ENCODE results near the gene RHBDL3.
"Not testable (repeated sequence)": the region's sequence is repeated elsewhere in the genome, so short reads cannot be mapped to it uniquely, and the experiment has no call there.

Gene RHBDL3

GRCh38 chr17:32292094-32292493 is 26.5 kb downstream of the RHBDL3 start:
- no peak for DNase-seq

GRCh38 chr17:32297424-32297823 is 31.8 kb downstream of the RHBDL3 start:
- no peak for DNase-seq

DNA sequence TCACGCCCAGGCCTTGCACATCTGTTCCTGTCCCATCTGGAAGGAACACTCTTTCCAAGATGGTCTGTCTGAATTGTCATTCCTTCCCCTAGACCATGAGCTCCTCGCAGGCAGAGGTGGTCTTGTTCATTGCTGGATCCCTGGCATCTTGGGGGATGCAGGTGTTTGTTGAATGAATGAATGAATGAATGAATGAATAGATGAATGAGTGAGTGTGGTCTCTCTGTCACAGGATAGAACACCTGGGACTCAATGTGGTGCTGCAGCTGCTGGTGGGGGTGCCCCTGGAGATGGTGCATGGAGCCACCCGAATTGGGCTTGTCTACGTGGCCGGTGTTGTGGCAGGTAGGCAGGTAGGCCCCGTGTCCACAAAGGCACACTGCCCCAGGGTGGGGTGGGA is 32.2 kb downstream of the RHBDL3 start:
- DNase-seq = peak; percentile 53

DNA sequence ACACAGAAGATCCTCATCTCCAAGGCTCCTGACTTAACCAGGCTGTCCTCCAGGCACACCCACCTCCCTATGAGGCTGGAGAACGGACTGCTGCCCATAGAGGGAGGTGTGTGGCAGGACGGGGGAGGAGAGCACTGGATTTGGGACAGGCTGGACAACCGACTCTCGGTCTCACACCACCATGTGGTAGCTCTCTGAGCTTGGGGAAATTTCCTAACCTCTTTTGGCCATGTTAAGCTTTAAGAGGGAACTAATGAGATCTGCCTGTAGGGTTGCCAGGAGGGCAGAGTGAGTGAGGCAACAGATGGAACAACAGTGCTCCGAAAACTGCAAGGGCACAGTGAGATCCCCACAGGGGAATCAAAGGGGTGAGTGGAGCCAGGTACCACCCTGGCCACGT is 32.7 kb downstream of the RHBDL3 start:
- peak; percentile 97 for DNase-seq

DNA sequence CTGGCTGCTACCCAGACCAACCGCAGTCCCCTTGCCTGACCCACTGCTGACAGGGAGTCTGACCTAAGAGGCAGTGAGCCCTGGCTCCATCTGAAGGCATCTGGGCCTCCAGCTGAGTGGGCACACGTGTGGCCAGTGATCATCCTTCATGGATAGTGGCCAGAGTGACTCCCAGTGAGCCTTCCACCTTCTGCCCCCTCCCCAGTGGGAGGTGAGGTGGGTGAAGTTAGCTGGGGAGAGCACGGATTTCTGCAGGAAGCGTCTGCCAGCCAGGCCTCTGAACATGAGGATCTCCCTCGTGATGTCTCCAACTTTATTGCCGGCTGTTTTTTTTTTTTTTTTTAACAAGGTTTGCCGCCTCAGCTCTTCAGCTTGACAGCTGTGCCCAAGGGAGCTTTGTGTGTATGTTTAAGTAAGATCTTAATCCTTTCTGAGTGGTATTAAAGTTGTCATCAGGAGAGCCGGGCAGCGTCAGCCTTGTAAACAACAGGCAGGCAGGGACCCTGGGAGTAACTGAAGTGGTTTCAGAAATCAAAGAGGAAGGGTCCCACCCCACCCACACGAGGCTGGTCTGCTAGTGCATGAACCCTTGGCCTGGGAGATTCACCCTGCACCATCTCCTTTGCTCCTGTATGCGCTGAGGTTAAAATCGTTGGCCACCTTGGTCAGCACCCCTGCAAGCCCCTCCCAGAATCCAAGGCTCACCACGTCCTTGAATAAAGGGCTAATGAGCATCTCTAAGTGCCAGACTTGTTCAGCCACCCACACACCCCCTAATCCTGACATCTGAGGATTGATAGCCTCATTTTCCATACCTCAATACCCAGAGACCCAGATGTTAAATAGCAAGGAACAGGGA is 33.3 kb downstream of the RHBDL3 start:
- DNase-seq = peak; percentile 99

DNA sequence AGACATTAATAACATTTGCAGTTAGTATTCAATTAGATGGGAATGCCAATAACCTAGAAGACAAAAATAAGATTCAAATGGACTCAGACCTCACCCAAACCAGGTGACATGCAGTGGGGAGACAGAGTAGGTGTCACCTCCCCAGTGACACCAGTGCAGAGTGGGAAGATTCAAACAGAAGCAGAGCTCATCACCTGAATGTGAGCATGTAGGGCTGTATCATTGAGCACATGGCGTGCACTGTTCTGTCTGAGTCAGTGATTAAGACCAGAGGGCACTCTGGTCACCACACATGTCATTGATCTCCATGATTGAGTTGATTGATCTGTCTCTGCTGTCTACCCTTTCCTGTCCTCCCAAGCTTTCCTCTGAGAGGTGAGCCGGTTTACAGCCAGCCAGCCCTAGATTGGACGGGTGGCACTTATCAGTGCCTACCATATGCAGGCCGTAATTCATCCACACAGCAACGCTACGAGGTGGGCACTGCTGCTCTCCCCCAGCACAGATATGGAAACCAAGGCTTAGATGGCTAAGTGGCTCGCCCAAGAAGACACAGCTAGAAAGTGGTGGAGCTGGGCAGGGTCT is 34.0 kb downstream of the RHBDL3 start:
- peak; percentile 94 for DNase-seq

- no peak for DNase-seq
These were observed 36.4 kb downstream of the RHBDL3 start for GRCh38 chr17:32302037-32302436.

GRCh38 chr17:32302860-32303649 is 37.4 kb downstream of the RHBDL3 start:
- peak; percentile 37 for DNase-seq

DNA sequence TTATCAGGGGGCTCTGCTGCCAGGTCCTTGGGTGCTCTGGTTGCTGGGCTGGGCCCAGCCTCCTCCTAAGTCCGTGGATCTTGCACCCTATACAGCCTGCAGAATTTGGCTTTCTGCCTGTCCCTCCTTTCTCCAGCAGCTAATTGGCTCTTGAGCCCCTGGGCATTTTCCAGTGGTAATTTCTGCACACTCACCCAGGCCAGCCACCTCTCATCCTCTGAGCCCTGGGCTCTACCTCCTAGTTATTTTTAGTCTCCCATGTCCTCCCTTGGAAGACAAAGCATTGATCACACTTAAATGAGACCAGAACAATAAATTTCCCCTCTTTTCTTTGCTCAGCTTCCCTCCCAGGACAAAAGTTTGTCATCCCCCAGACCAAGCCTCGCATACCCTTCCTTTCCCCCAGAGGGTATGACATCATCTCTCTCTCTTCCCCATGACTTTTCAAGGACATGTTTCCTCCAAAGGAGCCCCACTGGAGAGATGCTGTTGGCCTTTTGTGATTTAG is 38.2 kb downstream of the RHBDL3 start:
- peak; percentile 52 for DNase-seq

DNA sequence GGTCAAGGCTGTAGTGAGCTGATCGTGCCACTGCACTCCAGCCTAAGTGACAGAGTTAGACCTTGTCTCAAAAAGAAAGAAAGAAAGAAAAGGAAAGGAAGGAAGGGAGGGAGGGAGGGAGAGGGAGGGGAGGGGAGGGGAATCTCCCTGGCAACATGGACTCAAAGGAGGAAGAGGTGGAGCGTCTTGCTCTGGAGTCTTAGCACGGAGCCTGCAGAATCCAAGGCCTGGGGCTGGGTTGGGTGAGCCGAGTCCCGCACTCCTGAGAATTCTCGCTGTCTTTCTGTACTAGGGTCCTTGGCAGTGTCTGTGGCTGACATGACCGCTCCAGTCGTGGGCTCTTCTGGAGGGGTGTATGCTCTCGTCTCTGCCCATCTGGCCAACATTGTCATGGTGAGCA is 39.4 kb downstream of the RHBDL3 start:
- no peak for DNase-seq

- DNase-seq = no peak
These were observed 42.0 kb downstream of the RHBDL3 start for GRCh38 chr17:32307658-32308057.

GRCh38 chr17:32311028-32311536 is 45.5 kb downstream of the RHBDL3 start:
- DNase-seq = peak; percentile 97

GRCh38 chr17:32314636-32315035 is 49.0 kb downstream of the RHBDL3 start:
- DNase-seq = no peak

DNA sequence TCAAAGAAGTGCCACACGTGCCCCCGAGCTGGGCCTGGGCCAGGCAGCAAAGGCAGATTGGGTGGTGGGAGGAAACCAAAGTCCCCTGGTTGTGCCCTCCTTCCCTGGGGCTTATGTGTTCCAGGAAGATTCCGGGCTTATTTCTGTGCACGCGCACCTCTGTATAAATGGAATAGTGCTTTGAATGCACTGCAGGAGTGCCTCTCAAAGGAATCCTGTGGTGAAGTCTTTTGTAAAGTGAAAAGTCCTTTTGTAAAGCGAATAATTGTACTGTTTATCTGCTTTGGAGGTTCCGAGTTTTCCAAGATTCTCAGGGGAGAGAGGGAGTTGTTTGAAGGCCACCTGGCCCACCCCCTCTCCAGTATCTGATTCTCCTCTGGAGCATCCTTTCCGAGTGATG is 49.5 kb downstream of the RHBDL3 start:
- DNase-seq = no peak

DNA sequence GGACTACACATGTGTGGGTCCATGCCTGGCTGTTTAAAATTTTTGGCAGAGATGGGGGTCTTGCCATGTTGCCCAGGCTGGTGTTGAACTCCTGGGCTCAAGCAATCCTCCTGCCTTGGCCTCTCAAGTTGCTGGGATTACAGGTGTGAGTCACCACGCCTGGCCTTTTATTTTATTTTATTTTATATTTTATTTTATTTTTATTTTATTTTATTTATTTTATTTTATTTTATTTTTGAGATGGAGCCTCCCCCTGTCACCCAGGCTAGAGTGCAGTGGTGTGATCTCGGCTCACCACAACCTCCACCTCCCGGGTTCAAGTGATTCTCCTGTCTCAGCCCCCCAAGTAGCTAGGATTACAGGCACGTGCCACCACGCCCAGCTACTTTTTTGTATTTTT is 51.0 kb downstream of the RHBDL3 start:
- not testable (repeated sequence) for DNase-seq

DNA sequence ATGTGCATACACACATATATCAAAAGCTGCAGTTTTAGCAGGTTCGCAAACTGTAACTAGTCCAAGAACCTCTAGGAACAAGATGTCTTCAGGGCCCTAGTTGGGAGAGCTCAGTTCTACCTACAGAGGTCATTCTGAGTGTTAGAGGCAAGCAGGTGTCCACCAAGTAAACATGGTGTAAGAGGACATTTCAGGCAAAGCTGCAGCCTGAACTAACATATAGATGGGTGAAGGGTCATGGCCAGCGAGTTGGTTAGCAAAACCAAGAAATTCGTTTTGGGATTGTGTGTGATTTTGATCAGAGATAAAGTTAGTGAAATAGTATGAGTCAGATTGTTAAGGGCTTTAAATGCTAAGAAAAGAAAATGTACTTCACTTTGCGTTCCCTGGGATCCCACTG is 51.7 kb downstream of the RHBDL3 start:
- DNase-seq = no peak

DNA sequence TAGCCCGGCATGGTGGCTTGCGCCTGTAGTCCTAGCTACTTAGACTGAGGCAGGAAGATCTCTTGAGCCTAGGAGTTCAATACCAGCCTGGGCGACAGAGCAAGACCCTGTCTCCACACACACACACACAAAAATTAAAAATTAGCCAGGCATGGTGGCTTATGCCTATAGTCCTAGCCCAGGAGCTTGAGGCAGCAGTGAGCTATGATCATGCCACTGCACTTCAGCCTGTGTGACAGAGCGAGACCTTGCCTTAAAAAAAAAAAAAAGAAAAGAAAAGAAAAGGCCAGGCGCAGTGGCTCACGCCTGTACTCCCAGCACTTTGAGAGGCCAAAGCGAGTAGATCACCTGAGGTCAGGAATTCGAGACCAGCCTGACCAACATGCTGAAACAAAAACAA is 52.4 kb downstream of the RHBDL3 start:
- DNase-seq = no peak

GRCh38 chr17:32319548-32319905 is 53.9 kb downstream of the RHBDL3 start:
- peak; percentile 89 for DNase-seq

GRCh38 chr17:32320080-32320479 is 54.4 kb downstream of the RHBDL3 start:
- DNase-seq = not testable (repeated sequence)

DNA sequence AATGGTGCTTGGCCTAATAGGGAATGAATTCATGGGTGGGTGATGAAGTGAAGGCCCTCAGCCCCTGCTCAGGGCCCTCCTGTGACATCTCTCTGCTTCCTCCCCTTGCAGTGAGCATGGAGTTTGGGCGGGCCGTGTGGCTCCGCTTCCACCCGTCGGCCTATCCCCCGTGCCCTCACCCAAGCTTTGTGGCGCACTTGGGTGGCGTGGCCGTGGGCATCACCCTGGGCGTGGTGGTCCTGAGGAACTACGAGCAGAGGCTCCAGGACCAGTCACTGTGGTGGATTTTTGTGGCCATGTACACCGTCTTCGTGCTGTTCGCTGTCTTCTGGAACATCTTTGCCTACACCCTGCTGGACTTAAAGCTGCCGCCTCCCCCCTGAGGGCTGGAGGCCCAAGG is 55.2 kb downstream of the RHBDL3 start:
- no peak for DNase-seq

GRCh38 chr17:32323046-32323445 is 57.4 kb downstream of the RHBDL3 start:
- no peak for DNase-seq

DNA sequence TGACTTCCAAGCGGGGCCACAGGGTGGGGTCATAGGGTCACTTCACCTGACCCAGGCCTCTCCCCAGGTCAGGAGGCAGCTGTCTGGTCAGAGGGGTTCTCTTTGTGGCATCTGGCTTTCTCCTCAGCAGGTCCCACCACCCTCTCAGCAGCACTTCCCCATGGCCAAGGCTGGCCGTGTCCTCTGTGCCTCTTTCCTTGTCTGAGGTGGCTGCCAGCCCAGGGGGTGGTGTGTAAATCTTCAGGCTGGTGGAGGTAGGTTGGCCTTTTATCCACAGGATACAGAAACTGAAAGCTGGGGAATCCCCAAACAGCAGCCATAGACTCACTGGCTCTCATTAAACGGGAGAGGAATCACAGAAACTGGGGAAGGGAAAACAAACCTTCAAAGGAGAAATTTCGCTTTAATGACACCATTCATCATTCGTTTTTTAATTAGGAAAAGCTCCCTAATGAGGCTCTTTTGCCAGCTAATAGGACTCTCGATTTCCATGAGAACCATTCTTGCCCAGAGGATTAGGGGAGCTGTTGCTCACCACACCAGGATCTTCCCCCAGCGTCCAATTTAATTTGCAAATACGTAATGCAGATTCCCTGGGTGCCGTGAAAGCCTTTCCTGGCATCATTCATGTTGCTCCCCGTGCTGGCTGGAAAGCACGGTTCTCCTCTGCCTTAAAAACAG is 58.3 kb downstream of the RHBDL3 start:
- DNase-seq = peak; percentile 55

DNA sequence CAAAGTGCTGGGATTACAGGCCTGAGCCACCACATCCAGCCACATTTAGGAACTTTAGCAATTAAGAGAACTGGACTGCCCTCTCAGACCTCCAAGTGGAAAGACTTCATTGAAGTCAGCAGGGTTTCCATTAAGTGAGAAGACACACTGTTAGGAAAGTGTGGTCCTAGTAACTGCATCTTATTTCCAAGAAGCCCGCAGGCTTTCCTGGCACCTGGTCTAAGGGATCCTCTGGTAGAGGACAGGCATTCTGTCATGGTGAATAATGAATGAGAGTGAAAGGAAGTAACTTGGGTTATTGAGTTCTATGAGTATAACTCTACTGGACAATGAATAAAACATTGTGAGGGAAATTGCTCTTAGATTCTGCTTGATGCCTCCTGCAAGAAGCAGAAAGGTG is 62.3 kb downstream of the RHBDL3 start:
- no peak for DNase-seq

All from NCI-H82 (cell line).